ENCODE measurements around the gene RNF26.

- no peak for TF ChIP-seq EZH2 (IDR thresholded peaks at IDR 0.05; ENCODE audit: low read length, missing control alignments)
- no peak for TF ChIP-seq CTCF (conservative IDR thresholded peaks at IDR 0.05 in 1 of 2, IDR thresholded peaks at IDR 0.05 in 1 of 2; ENCODE audit: low read depth in 1 of 2, low read length in 2 of 2)
Observed at GRCh38 chr11:119319700-119320239, 14.6 kb upstream of the RNF26 start.

Data from fibroblast of lung (primary cell).